Body of pancreas (tissue), 4 donors: ENCODE measurements around the gene RPS6KA2. TPM values are rescaled to one million over a fixed set of nuclear protein-coding genes. Genes with fewer than 3 reads are reported as not detected.

ENCODE experiments used
- ATAC-seq: fragments of 150-250 bp; one replicate; pipeline ENCODE4 v1.9.1; 2016
- DNase-seq, 4 donors: peaks; one replicate each; pipeline ENCODE4 v3.0.0-alpha.2; 2019
- H3K27ac ChIP-seq, 4 donors: fragments of 200-600 bp; sonication (generic); 1 replicate in 3 of 4; 2 replicates in 1 of 4; pipeline versions ENCODE4 v1.5.1 to v1.6.1; 2016 to 2019; ENCODE audit warnings: mild to moderate bottlenecking in 1 of 4, mixed read lengths in 1 of 4, moderate library complexity in 1 of 4
- H3K27me3 ChIP-seq, 2 donors: fragments of 200-600 bp; sonication (generic); one replicate each; pipeline ENCODE4 v1.6.0; 2016; ENCODE audit warnings: mild to moderate bottlenecking in 1 of 2
- H3K36me3 ChIP-seq, 2 donors: fragments of 200-600 bp; sonication (generic); replicated peaks in 1 of 2; 2 replicates each; pipeline ENCODE4 v1.5.1; 2016; ENCODE audit warnings: low read depth in 2 of 2; ENCODE audit not compliant: insufficient read depth in 1 of 2
- H3K4me1 ChIP-seq: fragments of 200-600 bp; sonication (generic); one replicate; pipeline ENCODE4 v1.6.0; 2016
- H3K4me3 ChIP-seq, 2 donors: fragments of 200-600 bp; sonication (generic); 1 replicate in 1 of 2; 2 replicates in 1 of 2; pipeline ENCODE4 v1.5.1; 2016 to 2019
- H3K9me3 ChIP-seq, 3 donors: fragments of 200-600 bp; sonication (generic); 1 replicate in 2 of 3; 2 replicates in 1 of 3; pipeline ENCODE4 v1.5.1; 2016
- POLR2A ChIP-seq, 3 donors: fragments of 450-650 bp; IDR thresholded peaks; one replicate each; pipeline ENCODE4 v1.6.1; 2016; ENCODE audit warnings: antibody characterized with exemption in 3 of 3, mild to moderate bottlenecking in 2 of 3
- WGBS, 2 donors: methylation state at CpG; one replicate each; pipeline ENCODE4 v1.1.5; 2017; 5-methylcytosine and 5-hydroxymethylcytosine counted together
- intact Hi-C: fragments of 100-400 bp; cut with DNase I; formaldehyde crosslinking; loops from one replicate; pipeline ENCODE4 v1.15.1; 2023
- total RNA-seq, 2 donors: library from RNA; depleted of rRNA; stranded (reverse); fragments of >200 nt; gene quantifications; one replicate each; pipeline ENCODE4 v1.1.0, GENCODE V29; 2016
- TF ChIP-seq, protein P1 (sequence below), 7 experiments: fragments of 450-650 bp in 4 of 7; fragments of 200-600 bp in 3 of 7; sonication (generic) in 3 of 7; IDR thresholded peaks; one replicate each; pipeline ENCODE4 v1.5.1; 2016 to 2019; ENCODE audit warnings: antibody characterized with exemption in 7 of 7

The RPS6KA2 gene
- total RNA-seq, 2 donors from 2014 or later, result 24.4 to 53.7 TPM

DNA sequence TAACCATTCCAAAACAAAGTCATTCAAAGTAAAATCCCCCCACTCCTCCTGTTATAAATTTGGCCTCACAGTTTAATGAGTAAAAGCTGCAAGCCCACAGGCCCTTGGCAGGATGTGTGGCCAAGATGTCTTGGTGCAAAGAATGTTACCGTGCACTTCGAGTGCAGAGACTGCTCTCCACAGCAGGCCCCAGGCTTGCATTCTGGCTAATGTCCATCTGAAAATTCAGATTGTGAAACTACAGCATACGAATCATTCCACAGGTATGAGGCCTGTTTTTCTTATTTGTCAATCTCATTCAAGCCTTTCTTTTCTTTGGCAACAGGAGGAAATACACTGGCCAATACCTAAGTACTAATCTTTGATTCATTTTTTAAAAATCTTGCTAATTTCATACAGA, 7.1 kb downstream of the RPS6KA2 start:
- WGBS, 2 donors, result 42 to 47% methylated on average over 3 of the region's 3 CpGs
- Histone ChIP-seq H3K27me3 (no peaks in the 10 kb centered on the region), H3K9me3 (no peaks in the 10 kb centered on the region), H3K4me1 (peaks cover 48% of the 10 kb centered on the region), H3K27ac (peak overlapping the region; percentile 60 to 72 (median 66)), H3K36me3 (peaks cover 0 to 1% of the 10 kb centered on the region in 2 donors), H3K4me3 (no peak overlapping the region)
- ATAC-seq (peak; percentile 73), DNase-seq (peak in 3 of 4 donors; percentile 28 to 62 (median 60))
- no peak for TF ChIP-seq POLR2A (IDR thresholded peaks at IDR 0.05)
- TF ChIP-seq, protein P1, sequence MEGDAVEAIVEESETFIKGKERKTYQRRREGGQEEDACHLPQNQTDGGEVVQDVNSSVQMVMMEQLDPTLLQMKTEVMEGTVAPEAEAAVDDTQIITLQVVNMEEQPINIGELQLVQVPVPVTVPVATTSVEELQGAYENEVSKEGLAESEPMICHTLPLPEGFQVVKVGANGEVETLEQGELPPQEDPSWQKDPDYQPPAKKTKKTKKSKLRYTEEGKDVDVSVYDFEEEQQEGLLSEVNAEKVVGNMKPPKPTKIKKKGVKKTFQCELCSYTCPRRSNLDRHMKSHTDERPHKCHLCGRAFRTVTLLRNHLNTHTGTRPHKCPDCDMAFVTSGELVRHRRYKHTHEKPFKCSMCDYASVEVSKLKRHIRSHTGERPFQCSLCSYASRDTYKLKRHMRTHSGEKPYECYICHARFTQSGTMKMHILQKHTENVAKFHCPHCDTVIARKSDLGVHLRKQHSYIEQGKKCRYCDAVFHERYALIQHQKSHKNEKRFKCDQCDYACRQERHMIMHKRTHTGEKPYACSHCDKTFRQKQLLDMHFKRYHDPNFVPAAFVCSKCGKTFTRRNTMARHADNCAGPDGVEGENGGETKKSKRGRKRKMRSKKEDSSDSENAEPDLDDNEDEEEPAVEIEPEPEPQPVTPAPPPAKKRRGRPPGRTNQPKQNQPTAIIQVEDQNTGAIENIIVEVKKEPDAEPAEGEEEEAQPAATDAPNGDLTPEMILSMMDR (IDR thresholded peaks at IDR 0.05), result no peak
- intact Hi-C loops, result loop anchor here (10.0 kb wide), 1 partner anchor 55 kb away; no protein-coding TSS in a partner anchor

DNA sequence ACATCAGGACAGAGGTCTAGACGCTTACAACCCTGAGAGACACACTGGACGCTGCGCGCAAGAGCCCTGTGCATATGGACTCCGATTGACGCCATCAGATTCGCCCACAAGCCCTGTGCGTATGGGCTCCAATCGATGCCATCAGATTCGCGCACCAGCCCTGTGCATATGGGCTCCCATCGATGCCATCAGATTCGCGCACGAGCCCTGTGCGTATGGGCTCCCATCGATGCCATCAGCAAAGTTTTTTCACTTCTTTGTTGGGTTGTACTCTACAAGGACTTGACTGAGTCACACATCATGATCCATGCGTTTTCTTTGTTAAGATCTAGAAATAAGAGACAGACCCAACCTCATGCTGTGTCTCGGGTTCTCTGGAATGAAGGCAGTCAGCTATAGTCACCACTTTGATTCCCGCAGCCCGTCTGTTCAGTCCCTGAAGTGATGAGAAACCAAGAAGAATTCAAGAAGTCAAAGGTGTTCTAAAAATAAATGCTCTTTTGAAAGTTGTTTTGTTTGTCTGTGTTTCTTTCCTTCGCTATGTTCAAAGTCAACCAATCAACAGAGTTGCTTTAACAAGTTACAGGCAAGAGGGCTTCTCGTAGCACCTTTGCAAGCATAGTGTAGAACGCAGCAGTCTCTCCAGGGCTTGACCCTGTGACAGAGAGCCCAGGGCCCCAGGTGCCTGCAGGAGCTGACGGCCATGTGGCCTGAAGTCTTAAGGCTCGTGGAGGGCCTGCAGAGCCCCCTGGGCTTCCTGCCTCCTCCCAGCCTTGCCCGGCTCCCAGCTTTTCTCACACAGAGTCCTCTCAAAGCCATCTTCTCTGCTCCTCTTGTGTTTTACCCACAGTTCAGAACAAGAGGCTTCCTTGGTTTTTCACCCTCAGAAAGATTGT, 7.9 kb downstream of the RPS6KA2 start:
- ATAC-seq, result no peak
- TF ChIP-seq, protein P1 (IDR thresholded peaks at IDR 0.05), result no peak
- no peak for TF ChIP-seq POLR2A (IDR thresholded peaks at IDR 0.05)
- H3K36me3 ChIP-seq, result peaks cover 0 to 1% of the 10 kb centered on the region in 2 donors
- intact Hi-C loops, result loop anchor here (10.0 kb wide), 1 partner anchor 54 kb away; no protein-coding TSS in a partner anchor
- no peaks in the 10 kb centered on the region for H3K9me3 ChIP-seq
- peak overlapping the region in 3 of 4 donors; percentile 36 to 72 (median 60) for H3K27ac ChIP-seq
- no peak for DNase-seq
- WGBS, 2 donors, result 94 to 95% methylated on average over 23 to 26 of the region's 27 CpGs
- H3K4me3 ChIP-seq, result no peak overlapping the region
- H3K27me3 ChIP-seq, result no peaks in the 10 kb centered on the region
- peaks cover 40% of the 10 kb centered on the region for H3K4me1 ChIP-seq

GRCh38 chr6:166618251-166618650, 8.8 kb downstream of the RPS6KA2 start:
- 91 to 96% methylated on average over 4 of the region's 4 CpGs for WGBS, 2 donors
- peaks cover 35% of the 10 kb centered on the region for H3K4me1 ChIP-seq
- H3K27me3 ChIP-seq, result no peaks in the 10 kb centered on the region
- no peak for TF ChIP-seq POLR2A (IDR thresholded peaks at IDR 0.05)
- TF ChIP-seq, protein P1 (IDR thresholded peaks at IDR 0.05), result no peak
- no peak overlapping the region for H3K27ac ChIP-seq
- H3K9me3 ChIP-seq, result no peaks in the 10 kb centered on the region
- peaks cover 0 to 1% of the 10 kb centered on the region in 2 donors for H3K36me3 ChIP-seq
- no peak for DNase-seq
- ATAC-seq, result no peak
- intact Hi-C loops, result loop anchor here (10.0 kb wide), 1 partner anchor 53 kb away; no protein-coding TSS in a partner anchor
- no peak overlapping the region for H3K4me3 ChIP-seq

DNA sequence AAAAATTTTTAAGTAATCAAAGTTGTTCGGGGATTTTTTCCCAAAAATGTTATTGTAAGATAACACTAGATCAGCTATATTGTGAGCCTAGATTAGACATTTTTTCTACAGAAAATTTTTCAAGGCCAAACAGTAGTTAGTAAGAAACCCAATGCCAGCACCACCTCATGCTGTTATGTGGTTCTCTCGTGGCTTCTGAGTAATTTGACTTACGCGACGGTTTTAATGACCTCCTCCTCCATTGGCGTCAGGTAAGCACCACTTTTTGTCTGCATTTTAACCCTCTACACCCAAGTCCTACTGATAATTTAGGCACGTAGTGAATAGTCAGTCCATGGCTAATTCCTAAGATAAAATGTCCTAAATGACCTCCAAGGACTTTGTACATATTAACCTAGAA, 9.7 kb downstream of the RPS6KA2 start:
- intact Hi-C loops, result loop anchor here (10.0 kb wide), 1 partner anchor 53 kb away; no protein-coding TSS in a partner anchor
- no peak overlapping the region for H3K27ac ChIP-seq
- peaks cover 0 to 1% of the 10 kb centered on the region in 2 donors for H3K36me3 ChIP-seq
- no peak for TF ChIP-seq POLR2A (IDR thresholded peaks at IDR 0.05)
- no peaks in the 10 kb centered on the region for H3K9me3 ChIP-seq
- H3K4me3 ChIP-seq, result no peak overlapping the region
- 64 to 72% methylated on average over 7 of the region's 7 CpGs for WGBS, 2 donors
- H3K27me3 ChIP-seq, result no peaks in the 10 kb centered on the region
- ATAC-seq (no peak), DNase-seq (no peak)
- H3K4me1 ChIP-seq, result peaks cover 29% of the 10 kb centered on the region
